HFFc6 (cell line): ENCODE measurements around the gene NELFB. TPM values are rescaled to one million over a fixed set of nuclear protein-coding genes. Genes with fewer than 3 reads are reported as not detected.

ENCODE experiments used
- DNase-seq: peaks from one replicate; pipeline ENCODE4 v3.0.0-alpha.2; 2018
- H3K27ac Mint-ChIP-seq: 2 replicates; pipeline ENCODE4 v1.8.0; 2020; ENCODE audit warnings: mild to moderate bottlenecking, mixed read lengths
- H3K27me3 Mint-ChIP-seq: 2 replicates; pipeline ENCODE4 v1.8.0; 2021; ENCODE audit warnings: mild to moderate bottlenecking, moderate library complexity, mixed read lengths; ENCODE audit not compliant: insufficient read depth
- H3K36me3 Mint-ChIP-seq: 2 replicates; pipeline ENCODE4 v1.8.0; 2021; ENCODE audit warnings: low read depth, mixed read lengths
- H3K4me1 Mint-ChIP-seq: 2 replicates; pipeline ENCODE4 v1.8.0; 2020; ENCODE audit warnings: low read depth, mixed read lengths
- H3K4me3 Mint-ChIP-seq: 2 replicates; pipeline ENCODE4 v1.8.0; 2020; ENCODE audit warnings: mild to moderate bottlenecking, moderate library complexity, mixed read lengths
- H3K9me3 Mint-ChIP-seq: 2 replicates; pipeline ENCODE4 v1.8.0; 2020; ENCODE audit warnings: mild to moderate bottlenecking, mixed read lengths
- CTCF ChIP-seq: fragments of 200-600 bp; sonication (generic); IDR thresholded peaks from 2 replicates; pipeline ENCODE4 v1.5.0; 2021; ENCODE audit warnings: antibody characterized with exemption, mild to moderate bottlenecking
- total RNA-seq, 6 experiments: library from RNA; stranded (reverse); fragmentation: NEBNext Ultra II Directional; extraction: Animal tissue kit (Norgen Biotek cat#: 25700); gene quantifications; 2 replicates in 1 of 6; 3 replicates in 5 of 6; pipeline ENCODE4 v1.2.3, GENCODE V29; 2021

Gene NELFB
- total RNA-seq, 6 experiments from 2014 or later = 48.5 to 59.9 (median 52.7) TPM

- peak within 1 kb of the TSS; percentile 73 for H3K27ac Mint-ChIP-seq
- no peak for TF ChIP-seq CTCF
Measured at GRCh38 chr9:137222190-137223077, 32.7 kb upstream of the NELFB start, which contains the start of gene RNF208. Gene RNF208 (minus strand): TSS chr9:137222240. CDS start chr9:137221212, 1,028 bp downstream.

GRCh38 chr9:137223078-137223970 is 31.8 kb upstream of the NELFB start:
- TF ChIP-seq CTCF = no peak
- Mint-ChIP-seq H3K27ac (peak overlapping the region; percentile 73), H3K9me3 (no peaks in the 10 kb centered on the region), H3K4me3 (peak overlapping the region; percentile 81), H3K27me3 (no peaks in the 10 kb centered on the region; the same call in 1 of the 2 replicates), H3K4me1 (peaks cover 12% of the 10 kb centered on the region), H3K36me3 (no peaks in the 10 kb centered on the region)
- DNase-seq = peak; percentile 97

More at GRCh38 chr9:137222190-137223077, 32.7 kb upstream of the NELFB start, which contains the start of gene RNF208:
- H3K4me3 Mint-ChIP-seq = peak within 1 kb of the TSS; percentile 81
- H3K27me3 Mint-ChIP-seq = no peaks in the 10 kb centered on the region; the same call in 1 of the 2 replicates
- peaks cover 7% of the 10 kb centered on the region for H3K4me1 Mint-ChIP-seq
- no peaks in the 10 kb centered on the region for H3K36me3 Mint-ChIP-seq
- H3K9me3 Mint-ChIP-seq = no peaks in the 10 kb centered on the region
- no peak for DNase-seq

GRCh38 chr9:137224830-137225694 is 30.1 kb upstream of the NELFB start, which contains the start of gene CYSRT1:
Gene CYSRT1 (plus strand): TSS chr9:137225174. CDS start chr9:137225622, 448 bp downstream.
- peak within 1 kb of the TSS; percentile 72 for H3K27ac Mint-ChIP-seq
- H3K9me3 Mint-ChIP-seq = no peaks in the 10 kb centered on the region
- no peak for TF ChIP-seq CTCF
- H3K36me3 Mint-ChIP-seq = no peaks in the 10 kb centered on the region
- no peaks in the 10 kb centered on the region; the same call in 1 of the 2 replicates for H3K27me3 Mint-ChIP-seq
- H3K4me1 Mint-ChIP-seq = peaks cover 7% of the 10 kb centered on the region
- no peak for DNase-seq
- peak within 1 kb of the TSS; percentile 81 for H3K4me3 Mint-ChIP-seq

GRCh38 chr9:137225699-137226331 is 29.3 kb upstream of the NELFB start:
- DNase-seq = no peak
- Mint-ChIP-seq H3K27me3 (no peaks in the 10 kb centered on the region; the same call in 1 of the 2 replicates), H3K36me3 (no peaks in the 10 kb centered on the region), H3K4me1 (peaks cover 7% of the 10 kb centered on the region), H3K9me3 (no peaks in the 10 kb centered on the region), H3K27ac (no peak overlapping the region), H3K4me3 (no peak overlapping the region)
- TF ChIP-seq CTCF = no peak
